SIG-M5 (cell line): ENCODE results near the gene KCTD3.

ENCODE experiments used
- DNase-seq: peaks from one replicate; lab custom pipeline; 2025; lab: John Stamatoyannopoulos, UW

Gene KCTD3

GRCh38 chr1:215606564-215607168 is 39.6 kb downstream of the KCTD3 start:
- no peak for DNase-seq

GRCh38 chr1:215607412-215607811 is 40.3 kb downstream of the KCTD3 start:
- no peak for DNase-seq

- no peak for DNase-seq
Observed at GRCh38 chr1:215608646-215609045, 41.5 kb downstream of the KCTD3 start.

GRCh38 chr1:215612391-215612790 is 45.3 kb downstream of the KCTD3 start:
- no peak for DNase-seq

- DNase-seq, result no peak
Observed at GRCh38 chr1:215617979-215618378, 50.9 kb downstream of the KCTD3 start.

- no peak for DNase-seq
Observed at GRCh38 chr1:215623162-215623561, 56.1 kb downstream of the KCTD3 start.

GRCh38 chr1:215625949-215626348 is 58.8 kb downstream of the KCTD3 start:
- no peak for DNase-seq

- DNase-seq, result no peak
Observed at GRCh38 chr1:215631040-215631439, 63.9 kb downstream of the KCTD3 start.

- DNase-seq, result no peak
Observed at GRCh38 chr1:215631489-215631888, 64.4 kb downstream of the KCTD3 start.

GRCh38 chr1:215635827-215636226 is 68.7 kb downstream of the KCTD3 start:
- DNase-seq, result no peak

GRCh38 chr1:215636258-215636965 is 69.3 kb downstream of the KCTD3 start:
- DNase-seq, result no peak

- no peak for DNase-seq
Observed at GRCh38 chr1:215637041-215637573, 70.0 kb downstream of the KCTD3 start.

GRCh38 chr1:215640429-215641148 is 73.5 kb downstream of the KCTD3 start:
- DNase-seq, result no peak

- DNase-seq, result no peak
Observed at GRCh38 chr1:215643592-215644321, 76.7 kb downstream of the KCTD3 start.

- no peak for DNase-seq
Observed at GRCh38 chr1:215645182-215645581, 78.1 kb downstream of the KCTD3 start.

- DNase-seq, result no peak
Observed at GRCh38 chr1:215645861-215646260, 78.8 kb downstream of the KCTD3 start.

GRCh38 chr1:215647738-215648137 is 80.6 kb downstream of the KCTD3 start:
- DNase-seq, result no peak

GRCh38 chr1:215648957-215649356 is 81.9 kb downstream of the KCTD3 start:
- no peak for DNase-seq

- DNase-seq, result no peak
Observed at GRCh38 chr1:215650446-215651149, 83.5 kb downstream of the KCTD3 start.

- no peak for DNase-seq
Observed at GRCh38 chr1:215651867-215652266, 84.8 kb downstream of the KCTD3 start.

- no peak for DNase-seq
Observed at GRCh38 chr1:215652371-215652770, 85.3 kb downstream of the KCTD3 start.

- no peak for DNase-seq
Observed at GRCh38 chr1:215657047-215657446, 89.9 kb downstream of the KCTD3 start.
